SK-N-SH (cell line): ENCODE results near the gene PROC.

Experiments
- CTCF ChIP-seq: fragments of 200-600 bp; sonication (generic); IDR thresholded peaks from 2 replicates; pipeline ENCODE4 v1.6.1; 2017; ENCODE audit warnings: antibody characterized with exemption, mild to moderate bottlenecking, moderate library complexity
- ELF1 ChIP-seq: IDR thresholded peaks from 2 replicates; pipeline ENCODE4 v1.4.0; 2012
- EZH2phosphoT487 ChIP-seq: fragments of 200-600 bp; sonication (generic); IDR thresholded peaks from 2 replicates; pipeline ENCODE4 v1.6.1; 2017; ENCODE audit warnings: low read depth, mixed run types, mild to moderate bottlenecking, antibody characterized with exemption, moderate library complexity, borderline replicate concordance
- FOSL2 ChIP-seq: IDR thresholded peaks from 2 replicates; pipeline ENCODE4 v1.4.0; 2012; ENCODE audit warnings: low read depth, mild to moderate bottlenecking, moderate library complexity, borderline replicate concordance
- REST ChIP-seq: IDR thresholded peaks from 2 replicates; pipeline ENCODE4 v1.6.1; 2012; ENCODE audit warnings: mild to moderate bottlenecking, low read depth, low read length, moderate library complexity
- RFX5 ChIP-seq: IDR thresholded peaks from 2 replicates; pipeline ENCODE4 v1.6.1; 2012; ENCODE audit warnings: mild to moderate bottlenecking, improper control_type of control experiment, low read length
- TAF1 ChIP-seq: IDR thresholded peaks from 2 replicates; pipeline ENCODE4 v1.6.1; 2012; ENCODE audit warnings: low read depth, mild to moderate bottlenecking, low read length, moderate library complexity, borderline replicate concordance
- USF2 ChIP-seq: fragments of 150-350 bp; IDR thresholded peaks from 2 replicates; pipeline ENCODE4 v1.6.1; 2017; ENCODE audit warnings: antibody characterized with exemption, low read length, low read depth, borderline replicate concordance

DNA sequence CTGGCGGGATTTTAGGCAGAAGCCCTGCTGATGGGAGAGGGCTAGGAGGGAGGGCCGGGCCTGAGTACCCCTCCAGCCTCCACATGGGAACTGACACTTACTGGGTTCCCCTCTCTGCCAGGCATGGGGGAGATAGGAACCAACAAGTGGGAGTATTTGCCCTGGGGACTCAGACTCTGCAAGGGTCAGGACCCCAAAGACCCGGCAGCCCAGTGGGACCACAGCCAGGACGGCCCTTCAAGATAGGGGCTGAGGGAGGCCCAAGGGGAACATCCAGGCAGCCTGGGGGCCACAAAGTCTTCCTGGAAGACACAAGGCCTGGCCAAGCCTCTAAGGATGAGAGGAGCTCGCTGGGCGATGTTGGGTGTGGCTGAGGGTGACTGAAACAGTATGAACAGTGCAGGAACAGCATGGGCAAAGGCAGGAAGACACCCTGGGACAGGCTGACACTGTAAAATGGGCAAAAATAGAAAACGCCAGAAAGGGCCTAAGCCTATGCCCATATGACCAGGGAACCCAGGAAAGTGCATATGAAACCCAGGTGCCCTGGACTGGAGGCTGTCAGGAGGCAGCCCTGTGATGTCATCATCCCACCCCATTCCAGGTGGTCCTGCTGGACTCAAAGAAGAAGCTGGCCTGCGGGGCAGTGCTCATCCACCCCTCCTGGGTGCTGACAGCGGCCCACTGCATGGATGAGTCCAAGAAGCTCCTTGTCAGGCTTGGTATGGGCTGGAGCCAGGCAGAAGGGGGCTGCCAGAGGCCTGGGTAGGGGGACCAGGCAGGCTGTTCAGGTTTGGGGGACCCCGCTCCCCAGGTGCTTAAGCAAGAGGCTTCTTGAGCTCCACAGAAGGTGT, 8.5 kb downstream of the PROC start:
- TF ChIP-seq REST (no peak), ELF1 (no peak), RFX5 (no peak), FOSL2 (no peak), TAF1 (no peak), USF2 (no peak), CTCF (no peak), EZH2phosphoT487 (no peak)
